ENCODE results near the gene CATSPERZ.

DNA sequence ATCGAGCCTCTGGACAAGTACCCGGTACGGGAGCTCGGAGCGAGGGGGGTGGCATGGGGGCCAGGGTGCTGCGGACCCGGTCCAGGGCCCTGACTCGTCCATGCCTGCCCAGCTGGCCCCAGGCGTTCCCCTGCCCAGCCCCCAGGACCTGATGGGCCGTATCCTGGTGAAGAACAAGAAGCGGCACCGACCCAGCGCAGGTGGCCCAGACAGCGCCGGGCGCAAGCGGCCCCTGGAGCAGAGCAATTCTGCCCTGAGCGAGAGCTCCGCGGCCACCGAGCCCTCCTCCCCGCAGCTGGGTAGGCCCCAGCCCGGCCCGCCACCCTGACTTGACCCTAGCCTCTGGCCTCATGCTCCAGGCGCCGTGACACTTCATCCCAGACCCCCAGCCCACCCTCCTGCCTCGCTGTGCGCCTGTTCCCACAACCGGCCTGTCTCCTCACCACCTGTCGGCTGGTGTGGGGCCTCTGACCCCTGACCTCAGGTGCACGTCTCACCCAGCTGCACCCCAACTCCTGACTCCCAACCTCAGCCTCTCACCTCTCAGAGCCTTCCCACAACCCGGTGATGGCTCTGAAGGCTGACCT is 41.1 kb upstream of the CATSPERZ start:
- TF ChIP-seq POLR2AphosphoS5 (IDR thresholded peaks at IDR 0.05; ENCODE audit: low read depth, low read length): no peak
- no peak for TF ChIP-seq TAF1 (IDR thresholded peaks at IDR 0.05; ENCODE audit: borderline replicate concordance, low read depth, low read length)
